IPS-18c (cell line): ENCODE results near the gene MIOX.
A peak's percentile ranks its signal among the peaks of the same experiment; 100 is the strongest.

Experiments
- H3K4me3 ChIP-seq: 2 replicates; pipeline ENCODE4 v1.7.0; 2013; ENCODE audit warnings: low read depth, mild to moderate bottlenecking, low read length, moderate library complexity; ENCODE audit not compliant: insufficient read depth
- H3K9me3 ChIP-seq: one replicate; pipeline ENCODE4 v1.6.1; 2013; ENCODE audit warnings: mild to moderate bottlenecking, low read length, moderate library complexity; ENCODE audit not compliant: control insufficient read depth, insufficient read depth

MIOX gene

GRCh38 chr22:50467773-50468440, 18.8 kb upstream of the MIOX start:
- no peak overlapping the region for H3K4me3 ChIP-seq
- no peaks in the 10 kb centered on the region for H3K9me3 ChIP-seq

DNA sequence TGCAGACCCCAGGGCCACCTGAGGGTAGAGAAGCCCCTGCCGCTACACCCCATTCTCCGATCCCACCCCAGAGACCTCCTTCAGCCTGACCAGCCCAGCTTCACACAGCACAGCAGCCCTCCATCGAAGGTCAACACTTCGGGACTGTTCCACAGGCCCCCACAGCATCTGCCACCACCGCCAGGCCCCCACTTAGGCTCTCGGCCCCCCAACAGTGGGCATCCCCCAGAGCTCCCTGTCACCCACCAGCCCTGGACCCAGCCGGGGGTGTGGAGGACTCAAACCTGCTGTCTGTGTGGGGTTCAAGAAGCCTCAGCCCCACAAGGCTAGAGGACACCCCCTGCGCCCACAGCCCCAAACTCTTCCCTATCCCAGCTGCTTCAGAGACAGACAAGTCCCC, 18.0 kb upstream of the MIOX start:
- no peaks in the 10 kb centered on the region for H3K9me3 ChIP-seq
- no peak overlapping the region for H3K4me3 ChIP-seq

DNA sequence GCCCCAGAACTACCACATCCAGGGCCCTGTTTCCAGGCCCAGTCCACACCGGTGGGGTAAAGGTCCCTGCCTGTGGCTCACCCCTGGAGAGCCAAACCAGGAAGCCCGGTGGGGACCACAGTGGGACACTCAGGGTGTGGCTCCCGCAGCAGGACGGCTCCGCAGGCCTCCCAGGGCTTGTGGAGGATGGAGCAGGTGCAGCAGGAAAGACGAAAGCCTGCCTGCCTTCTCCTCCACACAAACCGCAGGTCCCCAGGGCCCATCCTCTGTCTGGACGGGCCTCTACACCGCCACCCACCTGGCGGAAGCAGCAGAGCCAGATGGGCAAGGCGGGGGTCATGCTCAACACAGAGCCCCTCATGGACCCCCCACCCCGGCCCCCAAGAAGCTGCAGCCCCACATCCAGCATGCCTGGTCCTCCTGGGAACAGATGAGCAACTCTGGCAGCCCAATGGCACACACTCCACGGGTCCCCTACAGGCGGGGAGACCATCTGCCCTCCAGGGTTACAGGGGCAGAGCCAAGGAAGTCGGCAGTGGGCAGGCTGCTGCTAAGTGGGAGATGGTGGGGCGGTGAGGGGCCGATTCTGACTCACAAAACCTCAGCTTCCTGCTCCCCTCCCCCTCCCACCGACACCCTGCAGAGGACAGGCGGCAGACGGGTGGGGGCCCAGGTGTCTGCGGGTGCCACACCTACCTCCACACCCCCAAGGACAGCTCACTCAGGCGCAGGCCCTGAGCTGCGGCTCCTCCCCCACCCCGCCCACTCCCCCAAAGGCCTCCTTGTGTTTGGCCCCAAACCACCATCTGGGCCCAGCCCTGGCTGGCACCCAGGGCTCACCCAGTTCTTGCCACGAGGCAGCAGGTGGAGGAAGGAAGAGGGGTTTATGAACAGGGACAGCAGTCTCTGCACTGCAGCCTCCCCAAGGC, 17.0 kb upstream of the MIOX start:
- H3K4me3 ChIP-seq = no peak overlapping the region
- H3K9me3 ChIP-seq = no peaks in the 10 kb centered on the region

GRCh38 chr22:50470491-50470890, 16.2 kb upstream of the MIOX start:
- no peaks in the 10 kb centered on the region for H3K9me3 ChIP-seq
- no peak overlapping the region for H3K4me3 ChIP-seq

DNA sequence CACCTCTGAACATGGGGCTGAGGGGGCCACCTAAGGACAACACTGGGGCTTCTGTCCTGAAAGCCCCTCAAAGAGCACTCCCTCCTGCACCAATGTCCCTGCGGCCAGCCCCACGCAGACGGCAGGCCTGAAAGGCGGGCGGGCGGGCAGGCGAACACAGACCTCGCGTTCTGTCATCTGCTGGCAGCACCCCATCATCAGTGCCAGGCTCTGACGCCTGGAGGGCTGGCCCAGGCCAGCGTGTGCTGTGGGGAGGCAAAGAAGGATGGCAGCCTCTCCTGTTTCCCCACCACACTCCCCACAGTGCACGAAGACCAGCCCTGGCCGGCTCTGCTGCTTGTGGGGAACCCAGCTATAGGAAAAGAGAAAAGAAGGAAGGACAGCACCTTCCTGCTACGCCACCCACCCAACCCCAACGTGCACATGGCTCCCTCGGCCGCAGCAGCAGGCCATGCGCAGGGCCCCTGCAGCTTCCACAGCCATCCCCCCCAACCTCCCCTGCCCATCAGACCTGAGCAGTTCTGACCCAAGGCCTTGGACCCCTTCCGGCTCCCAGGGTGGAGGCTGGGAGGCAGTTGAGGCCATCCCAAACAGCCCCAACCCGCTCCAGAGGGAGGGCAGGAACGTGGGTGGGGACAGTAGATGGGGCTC, 15.3 kb upstream of the MIOX start:
- no peak overlapping the region for H3K4me3 ChIP-seq

GRCh38 chr22:50471962-50472361, 14.7 kb upstream of the MIOX start:
- Histone ChIP-seq H3K4me3 (no peak overlapping the region), H3K9me3 (no peaks in the 10 kb centered on the region)

More for the DNA sequence above, 15.3 kb upstream of the MIOX start:
- no peaks in the 10 kb centered on the region for H3K9me3 ChIP-seq

DNA sequence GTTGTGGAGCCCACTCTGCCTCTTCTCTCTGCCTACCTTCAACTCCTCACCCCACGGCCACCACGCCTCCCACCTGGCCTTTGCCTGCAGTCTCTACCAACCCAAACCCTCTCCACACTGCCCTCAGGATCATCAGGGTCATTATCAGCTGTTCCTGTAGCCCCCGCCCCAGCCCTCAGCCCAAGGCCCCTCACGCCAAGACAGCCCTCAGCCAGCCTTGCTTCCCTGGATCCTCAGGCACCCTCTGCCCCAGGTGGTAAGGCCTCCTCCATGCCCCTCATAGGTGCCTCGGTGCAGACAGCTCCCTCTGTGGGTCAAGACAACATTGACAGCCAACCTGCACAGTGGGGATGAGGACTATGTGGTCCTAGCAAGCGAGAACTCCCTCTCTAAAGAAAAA, 13.6 kb upstream of the MIOX start:
- Histone ChIP-seq H3K9me3 (no peaks in the 10 kb centered on the region), H3K4me3 (no peak overlapping the region)

DNA sequence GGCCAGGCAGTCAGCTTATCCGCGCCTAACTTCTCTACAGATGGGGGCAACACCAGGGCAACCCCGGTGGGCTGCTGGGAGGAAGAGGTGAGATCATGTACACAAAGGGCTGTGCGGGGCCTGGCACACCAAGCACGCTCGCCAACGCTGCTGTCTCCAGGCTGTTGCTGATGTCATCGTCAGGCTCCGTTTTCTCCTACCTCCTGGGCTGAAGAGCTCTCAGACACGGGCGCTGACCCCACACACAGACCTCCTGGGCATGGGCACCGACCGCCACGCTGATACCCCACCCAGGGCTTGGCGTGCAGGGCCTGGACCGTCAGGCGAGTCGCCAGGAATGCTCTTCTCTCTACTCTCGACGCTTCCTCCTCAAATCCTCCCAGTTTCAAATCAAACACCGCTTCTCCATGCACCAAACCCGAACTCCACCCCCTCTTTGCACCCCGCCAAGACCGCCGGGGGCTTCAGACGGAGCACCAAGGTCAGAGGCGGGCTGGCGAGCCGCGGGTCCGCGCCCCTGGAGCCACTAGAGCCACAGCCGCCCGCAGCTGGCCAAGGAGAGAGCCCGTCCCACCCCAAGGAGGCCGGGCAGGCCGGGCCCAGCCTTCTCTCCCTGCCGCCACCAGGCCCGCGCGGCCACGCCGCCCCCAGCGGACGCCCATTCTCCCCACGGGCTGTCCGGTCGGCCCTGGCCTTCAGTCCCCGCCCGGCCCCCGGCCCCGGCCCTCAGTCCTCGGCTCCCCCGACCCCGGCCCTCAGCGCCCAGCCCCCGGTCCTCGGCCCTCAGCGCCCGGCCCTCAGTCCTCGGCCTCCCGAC, 12.6 kb upstream of the MIOX start:
- H3K9me3 ChIP-seq = no peaks in the 10 kb centered on the region
- H3K4me3 ChIP-seq = peak overlapping the region; percentile 67

DNA sequence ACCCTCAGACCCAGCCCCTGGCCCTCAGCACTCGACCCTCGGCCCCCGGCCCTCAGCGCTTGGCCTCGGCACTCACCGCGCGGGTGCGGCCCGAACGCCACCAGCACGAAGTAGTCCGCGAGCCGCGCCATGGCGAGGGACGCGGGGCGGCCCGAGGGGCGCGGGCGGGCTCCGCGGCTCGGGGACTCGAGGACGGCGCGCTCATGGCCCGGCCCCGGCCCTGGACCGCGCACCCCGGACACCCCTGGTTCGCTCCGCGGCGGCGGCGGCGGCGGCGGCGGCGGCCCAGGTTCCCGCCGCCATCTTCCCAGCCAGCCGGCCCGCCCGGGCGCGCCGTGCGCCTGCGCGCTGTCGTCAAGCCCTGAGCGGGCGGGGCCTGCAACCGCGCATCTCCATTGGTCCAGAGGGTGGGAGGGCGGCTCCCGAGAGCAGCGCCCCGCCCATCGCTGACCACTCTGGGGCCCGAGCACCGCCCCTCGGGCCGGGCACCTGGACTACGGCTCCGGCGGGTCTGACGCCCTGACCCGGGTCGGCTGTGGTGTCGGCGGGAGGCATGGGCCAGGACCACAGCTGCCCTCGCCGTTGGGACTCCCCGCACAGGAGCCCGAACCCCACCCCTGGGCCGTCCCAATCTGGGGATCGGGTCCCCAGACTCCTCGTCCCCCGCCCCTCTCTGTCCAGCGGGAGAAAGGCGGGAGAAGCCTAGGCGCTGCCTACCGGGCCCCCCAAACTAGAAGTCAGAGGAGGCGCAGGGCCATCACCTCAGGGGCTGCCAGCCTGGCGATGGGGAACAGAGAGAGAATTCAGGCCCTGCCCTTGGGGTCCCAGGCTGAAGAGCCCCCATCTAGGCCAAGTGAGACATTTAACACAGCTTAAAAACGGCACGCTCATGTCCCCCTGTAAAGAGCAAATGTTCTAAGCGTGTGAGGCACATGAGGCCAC, 11.7 kb upstream of the MIOX start, which contains the start of gene SBF1:
Gene SBF1, minus strand, starts transcription at position 326 of the 942 bp plus-strand sequence. Its CDS starts 195 bp downstream, at position 131.
- Histone ChIP-seq H3K4me3 (peak within 1 kb of the TSS; percentile 67), H3K9me3 (no peaks in the 10 kb centered on the region)

- peak overlapping the region; percentile 59 for H3K4me3 ChIP-seq
- H3K9me3 ChIP-seq = no peaks in the 10 kb centered on the region
Measured at GRCh38 chr22:50475652-50476002, 11.0 kb upstream of the MIOX start.

GRCh38 chr22:50476868-50477267, 9.8 kb upstream of the MIOX start:
- Histone ChIP-seq H3K4me3 (no peak overlapping the region), H3K9me3 (no peaks in the 10 kb centered on the region)

DNA sequence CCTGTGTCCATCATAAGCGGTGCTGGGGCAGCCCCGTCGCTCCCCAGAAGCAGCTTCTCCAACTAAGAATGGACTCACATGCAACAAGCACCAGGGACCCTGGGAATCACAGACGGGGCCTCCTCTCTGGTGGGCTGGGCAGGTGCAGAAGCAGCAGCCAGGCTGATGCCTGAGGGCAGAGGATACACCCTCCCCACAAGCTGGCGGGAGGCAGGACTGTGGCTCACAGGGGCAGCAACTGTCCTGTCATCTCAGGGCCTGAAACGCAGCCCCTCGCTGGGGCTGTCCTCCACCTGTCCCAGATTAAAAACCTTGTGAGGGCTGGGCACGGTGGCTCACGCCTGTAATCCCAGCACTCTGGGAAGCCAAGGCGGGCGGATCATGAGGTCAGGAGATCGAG, 8.7 kb upstream of the MIOX start:
- Histone ChIP-seq H3K4me3 (no peak overlapping the region), H3K9me3 (no peaks in the 10 kb centered on the region)

DNA sequence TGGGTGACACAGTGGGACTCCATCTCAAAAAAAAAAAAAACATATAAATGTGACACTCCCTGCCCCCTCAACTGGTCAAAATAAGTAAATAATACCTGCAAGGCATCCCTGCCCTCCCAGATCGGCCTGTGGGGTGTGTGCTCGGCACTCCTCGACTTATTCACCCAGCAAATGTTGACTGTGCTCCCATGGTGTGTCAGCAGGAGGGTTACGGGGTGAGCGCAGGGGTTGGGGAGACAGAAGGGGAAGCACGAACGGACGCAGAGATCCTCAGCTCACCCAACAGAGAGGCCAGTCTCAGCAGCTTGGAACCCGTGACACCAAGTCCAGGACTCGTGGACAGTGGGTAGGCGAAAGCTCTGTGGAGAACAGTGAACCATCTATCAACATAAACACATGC, 6.9 kb upstream of the MIOX start:
- H3K9me3 ChIP-seq = no peaks in the 10 kb centered on the region
- no peak overlapping the region for H3K4me3 ChIP-seq

DNA sequence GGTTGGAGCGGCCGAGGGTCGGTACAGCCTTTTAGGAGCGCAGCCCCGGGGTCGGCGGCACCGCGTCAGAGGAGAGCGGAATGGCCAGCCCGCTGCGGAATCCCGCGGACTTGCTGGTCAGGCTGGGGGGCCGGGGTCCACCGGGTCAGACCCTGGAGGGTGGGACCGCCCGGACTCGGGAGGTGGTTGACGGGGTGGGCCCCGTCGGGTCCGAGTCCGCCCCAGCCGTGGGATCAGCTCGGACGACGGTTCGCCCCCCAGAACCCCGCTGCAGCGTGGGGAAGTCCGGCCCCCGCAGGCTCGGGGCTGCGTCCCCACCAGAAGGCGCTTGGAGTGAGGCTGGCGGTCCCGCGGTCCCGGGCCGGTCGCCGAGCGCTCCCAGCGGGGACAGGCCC, 5.6 kb upstream of the MIOX start:
- Histone ChIP-seq H3K4me3 (peak overlapping the region; percentile 71), H3K9me3 (no peaks in the 10 kb centered on the region)

DNA sequence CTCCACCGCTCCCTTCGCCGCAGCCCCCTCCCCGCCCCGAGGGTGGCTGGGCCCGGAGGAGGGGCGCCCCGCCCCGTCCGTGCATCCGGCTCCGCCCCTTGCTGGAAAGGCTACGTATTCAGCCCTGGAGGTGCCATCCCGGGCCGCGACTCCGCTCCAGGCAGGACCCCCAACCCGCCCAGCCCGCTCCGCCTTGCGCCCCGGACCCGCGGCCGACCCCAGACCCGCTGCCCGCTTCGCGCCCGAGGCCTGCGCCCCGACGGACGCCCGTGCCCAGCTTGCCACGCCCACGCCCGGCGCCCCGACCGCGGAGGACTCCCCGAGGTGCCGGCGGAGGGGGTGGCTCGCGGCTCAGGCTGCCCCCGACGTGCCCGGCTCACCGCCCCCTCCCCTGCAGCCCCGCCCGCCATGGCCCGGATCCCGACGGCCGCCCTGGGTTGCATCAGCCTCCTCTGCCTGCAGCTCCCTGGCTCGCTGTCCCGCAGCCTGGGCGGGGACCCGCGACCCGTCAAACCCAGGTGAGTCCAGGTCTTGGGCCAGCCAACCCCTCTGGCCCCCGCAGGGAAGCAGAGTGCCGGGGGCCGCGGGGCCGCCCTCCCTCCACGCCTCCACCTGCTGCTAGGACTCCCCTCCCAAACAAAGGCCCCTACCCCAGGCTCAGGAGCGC, 5.1 kb upstream of the MIOX start, which contains the start of gene ADM2:
Gene ADM2, plus strand, starts transcription at position 104 of the 667 bp plus-strand sequence. Its CDS starts 305 bp downstream, at position 409.
- H3K4me3 ChIP-seq = peak within 1 kb of the TSS; percentile 71
- H3K9me3 ChIP-seq = no peaks in the 10 kb centered on the region
